IMR-90 (cell line): ENCODE results near the gene MIPEP. TPM values are rescaled to one million over a fixed set of nuclear protein-coding genes. Genes with fewer than 3 reads are reported as not detected.

Experiments used
- ATAC-seq: fragments of 200-7000 bp; cut with Tn5 transposase; 2 replicates; pipeline ENCODE4 v1.9.1; 2020; ENCODE audit warnings: low read depth, mild to moderate bottlenecking, moderate library complexity
- BruUV-seq: library from RNA; stranded (reverse); fragments of 400-500 nt; replicated peaks from 2 replicates; lab custom pipeline; 2021; lab: Mats Ljungman, UMichigan
- CTCF ChIA-PET: fragments of 300-600 bp; formaldehyde crosslinking; extraction: SDS; loops from one replicate; lab custom pipeline; 2021; ENCODE audit warnings: antibody characterized with exemption; lab: Yijun Ruan, JAX
- POLR2A ChIA-PET: fragments of 300-600 bp; sonication (Branson Sonifier 250); formaldehyde crosslinking; loops from one replicate; lab custom pipeline; 2022; ENCODE audit warnings: antibody characterized with exemption; ENCODE audit not compliant: unreplicated experiment; lab: Charles Lee
- DNase-seq: peaks from one replicate; pipeline ENCODE4 v3.0.0; 2013
- H2AFZ ChIP-seq: replicated peaks from 2 replicates; pipeline ENCODE3; 2013; ENCODE audit warnings: low read length, mild to moderate bottlenecking; ENCODE audit not compliant: poor library complexity
- H2AK5ac ChIP-seq: 2 replicates; pipeline ENCODE4 v1.6.1; 2013; ENCODE audit warnings: low read depth, low read length, inconsistent platforms
- H2AK9ac ChIP-seq: replicated peaks from 2 replicates; pipeline ENCODE3; 2013; ENCODE audit warnings: mild to moderate bottlenecking, low read depth, low read length, moderate library complexity; ENCODE audit not compliant: poor library complexity
- H2BK120ac ChIP-seq: 2 replicates; pipeline ENCODE4 v1.6.1; 2013; ENCODE audit warnings: low read depth, low read length, inconsistent platforms
- H2BK15ac ChIP-seq: 3 replicates; pipeline ENCODE4 v1.6.1; 2013; ENCODE audit warnings: low read depth, low read length, inconsistent platforms
- H2BK20ac ChIP-seq: 2 replicates; pipeline ENCODE4 v1.6.1; 2013; ENCODE audit warnings: low read depth, mild to moderate bottlenecking, inconsistent platforms, low read length, moderate library complexity
- H2BK5ac ChIP-seq: 2 replicates; pipeline ENCODE4 v1.6.1; 2013; ENCODE audit warnings: mild to moderate bottlenecking, low read depth, low read length, inconsistent platforms; ENCODE audit not compliant: poor library complexity, severe bottlenecking
- H3K14ac ChIP-seq: replicated peaks from 2 replicates; pipeline ENCODE4 v1.6.1; 2013; ENCODE audit warnings: low read depth, low read length, inconsistent platforms
- H3K18ac ChIP-seq: 2 replicates; pipeline ENCODE4 v1.6.1; 2013; ENCODE audit warnings: low read depth, low read length, control low read depth
- H3K23ac ChIP-seq: 2 replicates; pipeline ENCODE4 v1.6.1; 2013; ENCODE audit warnings: low read depth, low read length, inconsistent platforms
- H3K27ac ChIP-seq: 2 replicates; pipeline ENCODE4 v1.5.1; 2013; ENCODE audit warnings: mild to moderate bottlenecking, control low read depth, low read length; ENCODE audit not compliant: insufficient read depth
- H3K27me3 ChIP-seq: 2 replicates; pipeline ENCODE4 v1.6.1; 2013; ENCODE audit warnings: low read length; ENCODE audit not compliant: control insufficient read depth, insufficient read depth
- H3K36me3 ChIP-seq: 2 replicates; pipeline ENCODE4 v1.6.1; 2013; ENCODE audit warnings: low read length, mixed read lengths; ENCODE audit not compliant: control insufficient read depth, insufficient read depth
- H3K4ac ChIP-seq: 2 replicates; pipeline ENCODE4 v1.6.1; 2013; ENCODE audit warnings: low read depth, low read length, inconsistent platforms
- H3K4me1 ChIP-seq: 2 replicates; pipeline ENCODE4 v1.6.1; 2013; ENCODE audit warnings: low read length, mixed read lengths; ENCODE audit not compliant: control insufficient read depth, insufficient read depth
- H3K4me2 ChIP-seq: 2 replicates; pipeline ENCODE4 v1.6.1; 2013; ENCODE audit warnings: low read depth, mild to moderate bottlenecking, control low read depth, low read length, moderate library complexity
- H3K4me3 ChIP-seq: 2 replicates; pipeline ENCODE4 v1.5.1; 2013; ENCODE audit warnings: low read depth, mild to moderate bottlenecking, control low read depth, low read length, moderate library complexity; ENCODE audit not compliant: insufficient read depth
- H3K56ac ChIP-seq: 2 replicates; pipeline ENCODE4 v1.6.1; 2013; ENCODE audit warnings: low read length, inconsistent platforms; ENCODE audit not compliant: insufficient read depth; ENCODE audit errors: extremely low read depth
- H3K79me1 ChIP-seq, 2 experiments: 2 replicates each; pipeline ENCODE4 v1.6.1; 2013; ENCODE audit warnings: low read length in 2 of 2, inconsistent platforms in 1 of 2, low read depth in 1 of 2
- H3K9ac ChIP-seq: 2 replicates; pipeline ENCODE4 v1.6.1; 2013; ENCODE audit warnings: low read depth, low read length, control low read depth
- H3K9me1 ChIP-seq: 2 replicates; pipeline ENCODE4 v1.6.1; 2013; ENCODE audit warnings: low read length, inconsistent platforms; ENCODE audit not compliant: insufficient read depth
- H3K9me3 ChIP-seq: 2 replicates; pipeline ENCODE4 v1.6.1; 2013; ENCODE audit warnings: low read length; ENCODE audit not compliant: control insufficient read depth, insufficient read depth
- H4K20me1 ChIP-seq: 2 replicates; pipeline ENCODE4 v1.6.1; 2013; ENCODE audit warnings: low read length, inconsistent platforms; ENCODE audit not compliant: insufficient read depth
- H4K5ac ChIP-seq: 2 replicates; pipeline ENCODE4 v1.6.1; 2013; ENCODE audit warnings: mild to moderate bottlenecking, low read depth, low read length, control low read depth
- H4K8ac ChIP-seq, 2 experiments: 2 replicates each; pipeline ENCODE4 v1.6.1; 2013; ENCODE audit warnings: low read depth in 2 of 2, low read length in 2 of 2, control low read depth in 1 of 2, inconsistent platforms in 1 of 2
- H4K91ac ChIP-seq: 2 replicates; pipeline ENCODE4 v1.6.1; 2013; ENCODE audit warnings: low read depth, low read length, inconsistent platforms; ENCODE audit not compliant: insufficient read depth
- BHLHE40 ChIP-seq: fragments of 150-350 bp; IDR thresholded peaks from 2 replicates; pipeline ENCODE4 v1.6.1; 2016; ENCODE audit warnings: mild to moderate bottlenecking, low read depth, low read length
- CEBPB ChIP-seq: IDR thresholded peaks from 2 replicates; pipeline ENCODE4 v1.6.1; 2012; ENCODE audit warnings: low read depth, low read length, improper control_type of control experiment
- CHD1 ChIP-seq: IDR thresholded peaks from 2 replicates; pipeline ENCODE4 v1.6.1; 2012; ENCODE audit warnings: low read depth, low read length, improper control_type of control experiment
- ELK1 ChIP-seq: fragments of 150-350 bp; IDR thresholded peaks from 2 replicates; pipeline ENCODE4 v1.6.1; 2016; ENCODE audit warnings: low read depth, mild to moderate bottlenecking, low read length, moderate library complexity, borderline replicate concordance
- FOS ChIP-seq: fragments of 150-350 bp; IDR thresholded peaks from 2 replicates; pipeline ENCODE4 v1.6.1; 2016; ENCODE audit warnings: low read depth, low read length
- MAZ ChIP-seq: IDR thresholded peaks from 2 replicates; pipeline ENCODE4 v1.6.1; 2012; ENCODE audit warnings: low read depth, mild to moderate bottlenecking, low read length, improper control_type of control experiment, moderate library complexity, borderline replicate concordance
- NFE2L2 ChIP-seq: fragments of 150-350 bp; IDR thresholded peaks from 2 replicates; pipeline ENCODE4 v1.6.1; 2016; ENCODE audit warnings: low read depth, mild to moderate bottlenecking, low read length
- RAD21 ChIP-seq: IDR thresholded peaks from 2 replicates; pipeline ENCODE4 v1.6.1; 2012; ENCODE audit warnings: low read length, improper control_type of control experiment
- WGBS, 2 experiments: methylation state at CpG; one replicate each; pipeline versions ENCODE4 v1.1.5 to v1.1.7; 2013; ENCODE audit warnings: missing lambda C conversion rate in 2 of 2; ENCODE audit not compliant: insufficient read length in 1 of 2; ENCODE audit errors: extremely low coverage in 2 of 2; 5-methylcytosine and 5-hydroxymethylcytosine counted together
- dilution Hi-C: fragments of 300-500 bp; cut with HindIII; formaldehyde crosslinking; loops from one replicate; pipeline ENCODE4 v1.14.3; 2018; ENCODE audit warnings: low sequenced_read_pairs; ENCODE audit not compliant: unreplicated experiment
- in situ Hi-C: fragments of 300-500 bp; cut with MboI; formaldehyde crosslinking; loops from 3 replicates; pipeline ENCODE4 v1.14.3; 2019; ENCODE audit warnings: low sequenced_read_pairs, inconsistent platforms, mixed read lengths
- intact Hi-C: fragments of 100-400 bp; cut with micrococcal nuclease; formaldehyde crosslinking; loops from 2 replicates; pipeline ENCODE4 v1.10.0; 2022
- polyA plus RNA-seq, 3 experiments: library from polyadenylated mRNA; depleted of rRNA; stranded (reverse); fragments of >200 nt; gene quantifications; 2 replicates each; pipeline ENCODE4 v1.2.3, GENCODE V29; 2012; ENCODE audit warnings: low replicate concordance in 1 of 3
- total RNA-seq: library from RNA; depleted of rRNA; stranded (reverse); fragments of >200 nt; gene quantifications from 2 replicates; pipeline ENCODE4 v1.2.3, GENCODE V29; 2012

The MIPEP gene
- total and polyA plus RNA-seq, 2 of the 4 experiments (the other 2 are of a cell fraction), result 15.0 to 21.5 TPM

DNA sequence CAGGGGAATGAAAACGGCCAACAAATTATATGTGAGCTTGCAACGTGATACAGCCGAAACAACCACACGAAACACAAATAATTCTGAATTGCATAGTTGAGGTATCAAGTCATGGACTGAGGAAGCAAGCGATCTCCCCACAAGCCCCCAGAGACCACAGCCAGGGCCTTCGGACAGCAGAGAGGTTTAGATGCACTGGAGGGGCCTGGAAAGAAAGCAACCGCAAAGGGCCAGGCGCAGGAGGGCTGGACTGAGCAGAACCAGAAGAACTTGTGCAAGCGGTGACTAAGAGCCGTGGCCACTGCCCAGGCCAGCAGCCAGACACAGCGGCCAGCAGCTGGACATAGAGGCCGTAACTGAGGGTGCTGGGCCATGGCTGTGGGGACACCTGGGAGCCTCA, 187.6 kb downstream of the MIPEP start:
- no peak overlapping the region for H3K14ac ChIP-seq
- TF ChIP-seq NFE2L2 (no peak), ELK1 (no peak), RAD21 (no peak), CEBPB (peak; percentile 84), MAZ (0 out of 2 replicates have a peak, but pooled peaks have one; percentile 8), CHD1 (no peak), FOS (peak; percentile 11; the same call in 1 of the 2 replicates), BHLHE40 (no peak)
- no peak overlapping the region; the same call in 1 of the 2 replicates for H4K91ac ChIP-seq
- H2BK5ac ChIP-seq, result peak overlapping the region; percentile 86
- H4K8ac ChIP-seq, result no peak overlapping the region
- no TSS peak for BruUV-seq
- no peaks in the 10 kb centered on the region for H3K9me3 ChIP-seq
- no peak overlapping the region for H2BK120ac ChIP-seq
- no peak overlapping the region for H3K23ac ChIP-seq
- CTCF ChIA-PET, result interaction anchor here (0.7 to 0.9 kb wide), 2 partner anchors 18 to 123 kb away, joined by 3 read pairs; no protein-coding TSS in a partner anchor
- DNase-seq, result peak; percentile 77
- H3K36me3 ChIP-seq, result no peaks in the 10 kb centered on the region
- no peaks in the 10 kb centered on the region; a peak in 1 of 4 replicates for H3K79me1 ChIP-seq
- dilution Hi-C loops, result no loop called here
- intact Hi-C loops, result no loop called here
- H2BK20ac ChIP-seq, result no peak overlapping the region
- POLR2A ChIA-PET, result interaction anchor here (0.9 kb wide), 1 partner anchor 166 kb away, joined by 4 read pairs; no protein-coding TSS in a partner anchor
- 89% methylated on average over 5 of the region's 12 CpGs; no CpG with 5 or more reads in 1 of the 2 experiments for WGBS, 2 experiments
- H2AK9ac ChIP-seq, result no peak overlapping the region
- H3K4me3 ChIP-seq, result no peak overlapping the region
- H2BK15ac ChIP-seq, result 0 out of 3 replicates have a peak overlapping the region, but pooled peaks have one; percentile 62
- peaks cover 24% of the 10 kb centered on the region for H3K4me1 ChIP-seq
- in situ Hi-C loops, result no loop called here
- H3K18ac ChIP-seq, result peak overlapping the region; percentile 28
- H2AK5ac ChIP-seq, result no peak overlapping the region
- H3K4ac ChIP-seq, result no peak overlapping the region
- no peaks in the 10 kb centered on the region for H3K27me3 ChIP-seq
- peak overlapping the region; percentile 40; the same call in 1 of the 2 replicates for H3K27ac ChIP-seq
- H3K4me2 ChIP-seq, result no peak overlapping the region
- H2AFZ ChIP-seq, result no peak overlapping the region
- peak; percentile 33 for ATAC-seq
- no peak overlapping the region for H3K9ac ChIP-seq
- H4K20me1 ChIP-seq, result no peaks in the 10 kb centered on the region
- no peak overlapping the region for H4K5ac ChIP-seq
- no peak overlapping the region for H3K56ac ChIP-seq
- H3K9me1 ChIP-seq, result peaks cover 13% of the 10 kb centered on the region
